Activated T-helper 1 cell treated with anti-CD3 and anti-CD28 coated beads, Interleukin-12 subunit alpha, Interleukin-12 subunit beta, Interleukin-2, Interleukin-4 antibody, amounts not matched to agents 30 ng/mL and 10 ng/mL and 1 ng/mL, durations not matched to agents 14 hours and 24 hours and 36 hours (primary cell): Measurements from ENCODE around the gene TEX44. TPM values are rescaled to one million over a fixed set of nuclear protein-coding genes. Genes with fewer than 3 reads are reported as not detected.
"Not testable (repeated sequence)": the region's sequence is repeated elsewhere in the genome, so short reads cannot be mapped to it uniquely, and the experiment has no call there.

Experiments used
- DNase-seq: peaks from one replicate; pipeline ENCODE4 v3.0.0; 2021; ENCODE audit warnings: low spot score
- H3K27ac Mint-ChIP-seq: one replicate; pipeline ENCODE4 v1.8.0; 2021; ENCODE audit warnings: mild to moderate bottlenecking, mixed read lengths
- H3K27me3 Mint-ChIP-seq: one replicate; pipeline ENCODE4 v1.8.0; 2022; ENCODE audit warnings: mild to moderate bottlenecking, moderate library complexity, mixed read lengths; ENCODE audit not compliant: insufficient read depth
- H3K36me3 Mint-ChIP-seq: one replicate; pipeline ENCODE4 v1.8.0; 2021; ENCODE audit warnings: low read depth, mixed read lengths
- H3K4me1 Mint-ChIP-seq: one replicate; pipeline ENCODE4 v1.8.0; 2021; ENCODE audit warnings: low read depth, mixed read lengths
- H3K4me3 Mint-ChIP-seq: one replicate; pipeline ENCODE4 v1.8.0; 2021; ENCODE audit warnings: mild to moderate bottlenecking, moderate library complexity, mixed read lengths
- H3K9me3 Mint-ChIP-seq: one replicate; pipeline ENCODE4 v1.8.0; 2021; ENCODE audit warnings: mixed read lengths
- intact Hi-C: fragments of 100-400 bp; cut with micrococcal nuclease; formaldehyde crosslinking; loops from one replicate; pipeline ENCODE4 v1.15.1; 2024
- total RNA-seq: library from RNA; stranded (reverse); gene quantifications from 2 replicates; pipeline ENCODE4 v1.2.3, GENCODE V29; 2022

Gene TEX44
- total RNA-seq, 1 donor from 2014 or later = not detected

- Mint-ChIP-seq H3K4me3 (no peak overlapping the region), H3K36me3 (no peaks in the 10 kb centered on the region), H3K27ac (no peak overlapping the region), H3K27me3 (peaks cover 16% of the 10 kb centered on the region), H3K4me1 (no peaks in the 10 kb centered on the region), H3K9me3 (peaks cover 7% of the 10 kb centered on the region)
- no peak for DNase-seq
- intact Hi-C loops = no loop called here
Observed at GRCh38 chr2:231576465-231576864, 16.2 kb upstream of the TEX44 start.

- peaks cover 12% of the 10 kb centered on the region for H3K27me3 Mint-ChIP-seq
- intact Hi-C loops, H3K4me1 Mint-ChIP-seq, H3K27ac Mint-ChIP-seq, H3K4me3 Mint-ChIP-seq, DNase-seq, H3K9me3 Mint-ChIP-seq, H3K36me3 Mint-ChIP-seq: not testable (repeated sequence)
Observed at GRCh38 chr2:231578655-231579054, 14.0 kb upstream of the TEX44 start.

GRCh38 chr2:231579560-231579959, 13.1 kb upstream of the TEX44 start:
- Mint-ChIP-seq H3K27ac (no peak overlapping the region), H3K4me1 (no peaks in the 10 kb centered on the region), H3K4me3 (no peak overlapping the region), H3K36me3 (no peaks in the 10 kb centered on the region), H3K27me3 (peaks cover 12% of the 10 kb centered on the region), H3K9me3 (peaks cover 7% of the 10 kb centered on the region)
- intact Hi-C loops = no loop called here
- DNase-seq = no peak

GRCh38 chr2:231581328-231581727, 11.3 kb upstream of the TEX44 start:
- H3K9me3 Mint-ChIP-seq = peaks cover 7% of the 10 kb centered on the region
- no peak overlapping the region for H3K4me3 Mint-ChIP-seq
- H3K36me3 Mint-ChIP-seq = no peaks in the 10 kb centered on the region
- no peaks in the 10 kb centered on the region for H3K4me1 Mint-ChIP-seq
- H3K27ac Mint-ChIP-seq = no peak overlapping the region
- peaks cover 14% of the 10 kb centered on the region for H3K27me3 Mint-ChIP-seq
- intact Hi-C loops = no loop called here
- no peak for DNase-seq

GRCh38 chr2:231583982-231584381, 8.7 kb upstream of the TEX44 start:
- peak overlapping the region; percentile 53 for H3K27ac Mint-ChIP-seq
- H3K4me3 Mint-ChIP-seq = no peak overlapping the region
- DNase-seq = no peak
- no peaks in the 10 kb centered on the region for H3K4me1 Mint-ChIP-seq
- H3K9me3 Mint-ChIP-seq = peaks cover 3% of the 10 kb centered on the region
- H3K36me3 Mint-ChIP-seq = no peaks in the 10 kb centered on the region
- H3K27me3 Mint-ChIP-seq = peaks cover 23% of the 10 kb centered on the region
- intact Hi-C loops = no loop called here

DNA sequence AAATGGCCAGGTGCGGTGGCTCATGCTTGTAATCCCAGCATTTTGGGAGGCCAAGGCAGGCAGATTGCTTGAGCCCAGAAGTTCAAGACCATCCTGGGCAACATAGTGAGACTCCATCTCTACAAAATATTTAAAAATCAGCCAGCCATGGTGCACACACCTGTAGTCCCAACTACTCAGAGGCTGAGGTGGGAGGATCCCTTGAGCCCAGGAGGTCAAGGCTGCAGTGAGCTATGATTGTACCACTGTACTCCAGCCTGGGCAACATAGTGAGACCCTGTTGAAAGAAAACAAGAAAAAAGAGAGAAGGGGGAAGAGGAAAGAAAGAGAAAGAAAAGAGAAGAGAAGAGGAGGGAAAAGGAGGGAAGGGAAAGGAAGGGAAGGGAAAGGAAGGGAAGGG, 4.9 kb upstream of the TEX44 start:
- H3K4me1 Mint-ChIP-seq, H3K27ac Mint-ChIP-seq, H3K9me3 Mint-ChIP-seq, DNase-seq, H3K4me3 Mint-ChIP-seq, H3K36me3 Mint-ChIP-seq, intact Hi-C loops: not testable (repeated sequence)
- H3K27me3 Mint-ChIP-seq = peaks cover 20% of the 10 kb centered on the region

- Mint-ChIP-seq H3K36me3 (no peaks in the 10 kb centered on the region), H3K9me3 (no peaks in the 10 kb centered on the region), H3K27me3 (peaks cover 20% of the 10 kb centered on the region), H3K4me3 (no peak overlapping the region), H3K4me1 (no peaks in the 10 kb centered on the region), H3K27ac (no peak overlapping the region)
- intact Hi-C loops = no loop called here
- no peak for DNase-seq
Observed at GRCh38 chr2:231589656-231590055, 3.0 kb upstream of the TEX44 start.

DNA sequence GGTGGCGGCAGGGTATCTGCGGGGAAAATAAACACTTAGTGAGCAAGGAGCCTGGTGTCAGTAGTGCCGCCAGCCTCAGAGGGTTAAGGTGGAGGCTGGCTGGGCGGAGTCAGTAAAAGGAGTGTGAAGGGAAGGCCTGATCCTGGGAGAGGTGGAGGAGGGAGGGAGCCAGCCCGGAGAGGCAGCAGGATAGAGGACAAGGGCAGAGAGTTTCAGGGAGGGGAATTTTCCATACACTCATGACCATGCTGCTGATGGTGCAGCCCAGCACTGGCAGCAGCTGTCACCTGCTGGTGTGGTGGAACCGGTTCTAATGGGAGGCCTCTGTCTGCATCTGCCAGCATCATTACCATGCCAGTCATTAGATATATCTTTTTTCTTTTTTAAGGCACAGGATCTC, 2.0 kb upstream of the TEX44 start:
- H3K4me3 Mint-ChIP-seq = no peak overlapping the region
- no peak overlapping the region for H3K27ac Mint-ChIP-seq
- intact Hi-C loops = no loop called here
- peaks cover 20% of the 10 kb centered on the region for H3K27me3 Mint-ChIP-seq
- H3K36me3 Mint-ChIP-seq = no peaks in the 10 kb centered on the region
- no peak for DNase-seq
- no peaks in the 10 kb centered on the region for H3K9me3 Mint-ChIP-seq
- H3K4me1 Mint-ChIP-seq = no peaks in the 10 kb centered on the region

DNA sequence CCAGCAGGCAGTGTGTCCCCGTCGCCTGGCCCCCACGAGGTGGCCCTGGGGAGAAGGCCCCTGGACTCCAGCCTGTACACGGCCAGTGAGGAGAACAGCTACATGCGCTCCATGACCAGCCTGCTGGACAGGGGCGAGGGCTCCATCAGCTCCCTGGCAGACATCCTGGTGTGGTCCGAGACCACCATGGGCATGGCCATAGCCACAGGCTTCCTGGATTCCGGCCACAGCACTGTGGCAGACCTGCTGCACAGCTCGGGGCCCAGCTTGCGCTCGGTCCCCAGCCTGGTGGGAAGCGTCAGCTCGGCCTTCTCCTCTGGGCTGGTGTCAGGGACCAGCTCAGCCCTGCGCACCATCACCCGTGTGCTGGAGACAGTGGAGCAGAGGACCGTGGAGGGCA, 1.0 kb downstream of the TEX44 start:
- Mint-ChIP-seq H3K4me1 (no peaks in the 10 kb centered on the region), H3K27ac (no peak overlapping the region), H3K36me3 (no peaks in the 10 kb centered on the region), H3K4me3 (no peak overlapping the region), H3K9me3 (no peaks in the 10 kb centered on the region), H3K27me3 (peaks cover 4% of the 10 kb centered on the region)
- intact Hi-C loops = no loop called here
- DNase-seq = no peak

DNA sequence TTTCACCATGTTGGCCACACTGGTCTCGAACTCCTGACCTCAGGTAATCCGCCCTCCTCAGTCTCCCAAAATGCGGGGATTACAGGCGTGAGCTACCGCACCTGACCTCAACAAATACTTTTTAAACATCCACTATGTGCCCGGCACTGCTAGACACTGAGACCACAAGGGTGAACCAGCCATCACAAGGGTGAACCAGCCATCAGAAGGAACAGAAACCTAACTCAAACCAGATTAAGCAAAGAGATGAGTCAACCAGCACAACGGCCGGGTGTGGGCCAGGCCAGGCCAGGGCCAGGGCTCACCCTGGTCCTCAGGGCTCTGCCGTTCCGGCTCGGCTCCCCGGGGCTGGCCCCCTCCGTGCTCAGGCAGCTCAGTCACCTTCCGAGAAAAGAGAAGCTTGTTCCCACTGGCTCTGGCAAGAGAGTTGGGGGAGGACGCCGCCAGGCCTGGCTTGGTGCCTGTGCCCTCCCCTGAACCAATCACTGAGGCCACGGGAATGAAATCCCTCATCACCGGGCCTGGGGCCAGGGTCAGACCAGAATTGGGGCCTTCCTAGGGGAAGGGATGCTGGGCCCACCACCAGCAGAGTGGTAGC, 4.4 kb downstream of the TEX44 start:
- Mint-ChIP-seq H3K36me3 (no peaks in the 10 kb centered on the region), H3K9me3 (no peaks in the 10 kb centered on the region)

GRCh38 chr2:231597627-231598026, 5.0 kb downstream of the TEX44 start:
- intact Hi-C loops = no loop called here
- Mint-ChIP-seq H3K27ac (no peak overlapping the region), H3K4me3 (no peak overlapping the region), H3K9me3 (no peaks in the 10 kb centered on the region), H3K36me3 (no peaks in the 10 kb centered on the region), H3K4me1 (peaks cover 6% of the 10 kb centered on the region), H3K27me3 (peaks cover 6% of the 10 kb centered on the region)
- no peak for DNase-seq

More for the DNA sequence above, 4.4 kb downstream of the TEX44 start:
- DNase-seq = no peak
- peaks cover 5% of the 10 kb centered on the region for H3K27me3 Mint-ChIP-seq
- intact Hi-C loops = no loop called here
- H3K27ac Mint-ChIP-seq = no peak overlapping the region
- no peak overlapping the region for H3K4me3 Mint-ChIP-seq
- peaks cover 6% of the 10 kb centered on the region for H3K4me1 Mint-ChIP-seq

DNA sequence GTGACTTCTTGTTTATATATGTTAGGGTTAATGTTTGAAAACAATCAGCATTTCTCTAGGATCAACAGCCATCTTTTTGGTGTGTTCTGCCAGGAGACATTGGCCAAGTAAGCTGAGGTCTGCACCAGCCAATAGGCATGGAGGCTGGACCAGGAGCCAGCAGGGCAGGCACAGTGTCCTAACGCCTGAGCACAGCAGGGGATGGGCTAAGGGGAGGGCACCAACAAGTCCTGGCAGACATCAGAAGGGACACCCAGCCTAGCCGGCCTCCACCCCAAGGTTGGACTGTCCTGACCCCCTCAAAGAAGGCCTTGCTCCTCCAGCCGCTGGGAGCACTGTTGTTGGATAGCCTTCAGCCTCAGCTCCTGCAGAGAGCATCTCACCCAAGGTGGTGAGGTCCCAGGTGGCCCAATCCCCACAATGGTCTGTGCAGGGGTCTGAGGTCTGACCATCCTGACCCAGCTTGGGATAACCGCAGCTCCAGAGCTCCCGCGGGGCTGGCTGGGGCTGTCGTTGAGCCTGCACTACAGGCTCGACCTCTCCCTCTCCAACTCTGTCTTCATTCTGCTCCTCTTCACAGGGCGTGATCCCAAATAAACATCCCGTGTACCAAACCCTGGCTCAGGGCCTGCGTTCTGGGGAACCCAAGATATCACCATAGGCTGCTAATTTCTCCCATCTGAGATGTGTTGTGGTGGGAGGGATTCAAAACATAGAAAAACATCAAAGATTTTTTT, 8.1 kb downstream of the TEX44 start:
- Mint-ChIP-seq H3K9me3 (no peaks in the 10 kb centered on the region), H3K27me3 (peaks cover 13% of the 10 kb centered on the region), H3K36me3 (no peaks in the 10 kb centered on the region), H3K4me1 (peaks cover 18% of the 10 kb centered on the region), H3K27ac (no peak overlapping the region), H3K4me3 (no peak overlapping the region)
- DNase-seq = no peak
- intact Hi-C loops = loop anchor here (1.0 kb wide), 2 partner anchors 37 to 83 kb away; no protein-coding TSS in a partner anchor

GRCh38 chr2:231601356-231602229, 8.9 kb downstream of the TEX44 start:
- intact Hi-C loops = loop anchor here (1.0 kb wide), 2 partner anchors 38 to 84 kb away; no protein-coding TSS in a partner anchor
- Mint-ChIP-seq H3K36me3 (no peaks in the 10 kb centered on the region), H3K27ac (no peak overlapping the region), H3K4me3 (no peak overlapping the region), H3K27me3 (peaks cover 15% of the 10 kb centered on the region), H3K9me3 (no peaks in the 10 kb centered on the region), H3K4me1 (peaks cover 18% of the 10 kb centered on the region)
- DNase-seq = peak; percentile 67
